Gastroesophageal sphincter (tissue), 4 donors: ENCODE results near the gene SLC39A10. TPM values are rescaled to one million over a fixed set of nuclear protein-coding genes. Genes with fewer than 3 reads are reported as not detected.

ENCODE experiments used
- ATAC-seq: fragments of 150-250 bp; one replicate; pipeline ENCODE4 v1.9.1; 2016; ENCODE audit warnings: mild to moderate bottlenecking, moderate library complexity
- H3K27ac ChIP-seq, 4 donors: fragments of 200-600 bp; sonication (generic) in 3 of 4; 1 replicate in 3 of 4; 2 replicates in 1 of 4; pipeline ENCODE4 v1.5.1; 2016 to 2019
- H3K27me3 ChIP-seq: fragments of 200-600 bp; sonication (generic); one replicate; pipeline ENCODE4 v1.5.1; 2019
- H3K36me3 ChIP-seq, 2 donors: fragments of 200-600 bp; sonication (generic); one replicate each; pipeline ENCODE4 v1.5.1; 2019; ENCODE audit warnings: control low read depth in 1 of 2
- H3K4me1 ChIP-seq, 3 donors: fragments of 200-600 bp; sonication (generic); 1 replicate in 2 of 3; 2 replicates in 1 of 3; pipeline ENCODE4 v1.5.1; 2016 to 2019; ENCODE audit warnings: control low read depth in 2 of 3
- H3K4me3 ChIP-seq, 2 donors: fragments of 200-600 bp; sonication (generic); one replicate each; pipeline ENCODE4 v1.5.1; 2019; ENCODE audit warnings: mild to moderate bottlenecking in 1 of 2, moderate library complexity in 1 of 2
- H3K9me3 ChIP-seq, 3 donors: fragments of 200-600 bp; sonication (generic); one replicate each; pipeline ENCODE4 v1.5.1; 2017 to 2019; ENCODE audit warnings: control low read depth in 2 of 3
- EP300 ChIP-seq: sonication (generic); formaldehyde crosslinking; IDR thresholded peaks from one replicate; pipeline ENCODE4 v1.6.1; 2017; ENCODE audit warnings: antibody characterized with exemption, mild to moderate bottlenecking
- POLR2A ChIP-seq, 2 donors: fragments of 450-650 bp; IDR thresholded peaks; one replicate each; pipeline ENCODE4 v1.6.1; 2017; ENCODE audit warnings: antibody characterized with exemption in 2 of 2, mild to moderate bottlenecking in 2 of 2, moderate library complexity in 1 of 2
- POLR2AphosphoS5 ChIP-seq: sonication (generic); formaldehyde crosslinking; IDR thresholded peaks from one replicate; pipeline ENCODE4 v1.6.1; 2017; ENCODE audit warnings: antibody characterized with exemption
- WGBS, 2 donors: methylation state at CpG; one replicate each; pipeline ENCODE4 v1.1.5; 2018; ENCODE audit warnings: low coverage in 1 of 2; 5-methylcytosine and 5-hydroxymethylcytosine counted together
- small RNA-seq, 4 donors: library from RNA; depleted of rRNA; stranded (forward); fragments of <200 nt; gene quantifications; one replicate each; pipeline ENCODE3, GENCODE V24; 2016
- total RNA-seq, 4 donors: library from RNA; depleted of rRNA; stranded (reverse); fragments of >200 nt; gene quantifications; one replicate each; pipeline ENCODE4 v1.1.0, GENCODE V29; 2016
- TF ChIP-seq, protein P1 (sequence below), 4 experiments: fragments of 200-600 bp in 2 of 4; fragments of 450-650 bp in 2 of 4; sonication (generic) in 1 of 4; IDR thresholded peaks; one replicate each; pipeline ENCODE4 v1.5.1; 2017 to 2019; ENCODE audit warnings: antibody characterized with exemption in 4 of 4, mild to moderate bottlenecking in 2 of 4, moderate library complexity in 2 of 4

The SLC39A10 gene
- total RNA-seq, 4 donors from 2014 or later = 7.1 to 14.6 (median 9.5) TPM

DNA sequence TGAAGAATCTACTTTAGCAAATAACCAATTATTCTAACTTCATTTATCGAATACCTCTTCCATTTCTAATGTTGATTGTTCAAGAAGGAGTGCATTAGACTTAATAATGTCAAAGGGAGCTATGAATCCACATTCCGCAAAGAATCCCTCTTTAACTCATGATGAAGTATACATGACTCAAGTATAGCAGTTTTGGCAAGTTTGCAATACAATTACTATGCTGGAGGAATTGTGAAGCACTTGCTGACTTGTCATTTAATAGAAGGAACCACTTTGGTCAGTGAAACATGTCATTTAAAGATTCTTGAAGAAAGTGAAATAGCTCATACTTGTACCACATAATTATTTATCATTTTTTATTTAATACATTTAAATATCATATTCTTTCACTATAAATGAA is 125.1 kb downstream of the SLC39A10 start:
- Histone ChIP-seq H3K9me3 (no peaks in the 10 kb centered on the region), H3K4me1 (no peaks in the 10 kb centered on the region), H3K4me3 (no peak overlapping the region), H3K27me3 (no peaks in the 10 kb centered on the region), H3K36me3 (no peaks in the 10 kb centered on the region), H3K27ac (no peak overlapping the region)
- 92 to 100% methylated on average over 2 of the region's 2 CpGs for whole genome bisulfite sequencing, 2 donors
- TF ChIP-seq EP300 (no peak), POLR2AphosphoS5 (no peak), POLR2A (IDR thresholded peaks at IDR 0.05) (no peak)
- TF ChIP-seq, protein P1, sequence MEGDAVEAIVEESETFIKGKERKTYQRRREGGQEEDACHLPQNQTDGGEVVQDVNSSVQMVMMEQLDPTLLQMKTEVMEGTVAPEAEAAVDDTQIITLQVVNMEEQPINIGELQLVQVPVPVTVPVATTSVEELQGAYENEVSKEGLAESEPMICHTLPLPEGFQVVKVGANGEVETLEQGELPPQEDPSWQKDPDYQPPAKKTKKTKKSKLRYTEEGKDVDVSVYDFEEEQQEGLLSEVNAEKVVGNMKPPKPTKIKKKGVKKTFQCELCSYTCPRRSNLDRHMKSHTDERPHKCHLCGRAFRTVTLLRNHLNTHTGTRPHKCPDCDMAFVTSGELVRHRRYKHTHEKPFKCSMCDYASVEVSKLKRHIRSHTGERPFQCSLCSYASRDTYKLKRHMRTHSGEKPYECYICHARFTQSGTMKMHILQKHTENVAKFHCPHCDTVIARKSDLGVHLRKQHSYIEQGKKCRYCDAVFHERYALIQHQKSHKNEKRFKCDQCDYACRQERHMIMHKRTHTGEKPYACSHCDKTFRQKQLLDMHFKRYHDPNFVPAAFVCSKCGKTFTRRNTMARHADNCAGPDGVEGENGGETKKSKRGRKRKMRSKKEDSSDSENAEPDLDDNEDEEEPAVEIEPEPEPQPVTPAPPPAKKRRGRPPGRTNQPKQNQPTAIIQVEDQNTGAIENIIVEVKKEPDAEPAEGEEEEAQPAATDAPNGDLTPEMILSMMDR (IDR thresholded peaks at IDR 0.05) = no peak
- ATAC-seq = no peak

Small RNA genes within 50 kb of the gene (small RNA-seq; reads per million reads assigned to genes)
- gene RNU6-915P = 0 reads per million in 4 donors
